ENCODE measurements around the gene NAA38.

Gene NAA38

DNA sequence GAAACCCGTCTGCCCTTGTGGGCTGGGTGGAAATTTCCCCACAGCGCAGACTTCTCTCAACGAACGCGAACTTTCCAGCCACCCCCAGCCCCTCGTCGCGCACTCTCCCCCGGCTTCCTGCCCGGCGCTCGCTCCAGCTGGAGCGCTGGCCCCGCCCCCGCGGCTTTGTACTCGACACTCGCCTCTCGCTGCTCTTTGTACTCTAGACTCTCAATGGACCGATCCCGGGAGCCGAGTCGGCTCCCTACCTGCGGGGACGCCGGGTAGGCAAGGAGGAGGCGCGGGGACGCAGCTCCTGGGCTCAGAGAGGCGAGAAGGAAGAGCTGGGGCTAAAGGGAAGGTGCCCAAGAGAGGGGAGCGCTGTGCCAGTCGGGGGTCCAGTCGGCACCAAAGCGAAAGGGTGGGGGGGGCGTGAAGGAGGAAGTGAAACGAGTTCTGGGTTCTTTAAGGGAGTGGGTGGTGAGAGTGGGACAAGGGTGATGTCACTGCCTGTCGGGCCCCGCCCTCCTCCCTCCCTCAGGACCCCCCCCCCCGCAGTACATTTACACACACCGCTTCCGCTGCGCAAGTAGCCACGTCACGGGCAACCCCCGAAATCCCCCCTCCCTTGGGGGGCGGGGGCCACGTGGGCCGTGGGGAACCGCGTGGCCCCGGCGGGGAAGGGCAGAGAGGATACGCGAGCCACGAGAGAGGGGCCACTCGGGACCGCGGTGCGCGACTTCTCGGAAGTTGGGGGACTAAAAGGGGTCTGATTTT, 13.6 kb downstream of the NAA38 start:
- TF ChIP-seq, protein P1, sequence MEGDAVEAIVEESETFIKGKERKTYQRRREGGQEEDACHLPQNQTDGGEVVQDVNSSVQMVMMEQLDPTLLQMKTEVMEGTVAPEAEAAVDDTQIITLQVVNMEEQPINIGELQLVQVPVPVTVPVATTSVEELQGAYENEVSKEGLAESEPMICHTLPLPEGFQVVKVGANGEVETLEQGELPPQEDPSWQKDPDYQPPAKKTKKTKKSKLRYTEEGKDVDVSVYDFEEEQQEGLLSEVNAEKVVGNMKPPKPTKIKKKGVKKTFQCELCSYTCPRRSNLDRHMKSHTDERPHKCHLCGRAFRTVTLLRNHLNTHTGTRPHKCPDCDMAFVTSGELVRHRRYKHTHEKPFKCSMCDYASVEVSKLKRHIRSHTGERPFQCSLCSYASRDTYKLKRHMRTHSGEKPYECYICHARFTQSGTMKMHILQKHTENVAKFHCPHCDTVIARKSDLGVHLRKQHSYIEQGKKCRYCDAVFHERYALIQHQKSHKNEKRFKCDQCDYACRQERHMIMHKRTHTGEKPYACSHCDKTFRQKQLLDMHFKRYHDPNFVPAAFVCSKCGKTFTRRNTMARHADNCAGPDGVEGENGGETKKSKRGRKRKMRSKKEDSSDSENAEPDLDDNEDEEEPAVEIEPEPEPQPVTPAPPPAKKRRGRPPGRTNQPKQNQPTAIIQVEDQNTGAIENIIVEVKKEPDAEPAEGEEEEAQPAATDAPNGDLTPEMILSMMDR (IDR thresholded peaks at IDR 0.05; ENCODE audit: low read depth, low read length, missing control alignments): no peak
- no peak for DNase-seq (ENCODE audit: extremely low read depth, low read depth)
- H3K4me3 ChIP-seq (replicated peaks; ENCODE audit: low read depth, low read length): peak overlapping the region; percentile 89

DNA sequence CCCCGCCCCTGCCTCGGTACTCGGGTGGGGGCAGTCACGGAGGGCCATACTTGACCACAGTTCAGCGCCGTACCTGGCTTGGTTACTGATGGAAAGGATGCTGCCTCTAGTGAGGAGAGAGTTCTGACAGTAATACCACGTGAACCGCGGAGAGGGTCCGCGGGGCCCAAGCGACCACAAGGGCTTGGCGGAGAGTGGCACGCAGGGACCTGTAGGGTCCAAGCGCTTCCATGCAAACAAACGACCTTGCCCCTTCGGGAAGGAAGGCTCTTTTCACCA, 14.2 kb downstream of the NAA38 start:
- no peak for DNase-seq (ENCODE audit: extremely low read depth, low read depth)

GRCh38 chr17:7842380-7843256, 14.7 kb downstream of the NAA38 start:
- DNase-seq (ENCODE audit: extremely low read depth, low read depth): no peak
- H3K4me3 ChIP-seq (replicated peaks; ENCODE audit: low read depth, low read length): peak overlapping the region; percentile 89
- TF ChIP-seq, protein P1 (IDR thresholded peaks at IDR 0.05; ENCODE audit: low read depth, low read length, missing control alignments): no peak

More for the DNA sequence above, 14.2 kb downstream of the NAA38 start:
- peak overlapping the region; percentile 89 for H3K4me3 ChIP-seq (replicated peaks; ENCODE audit: low read depth, low read length)
- TF ChIP-seq, protein P1 (IDR thresholded peaks at IDR 0.05; ENCODE audit: low read depth, low read length, missing control alignments): no peak

DNA sequence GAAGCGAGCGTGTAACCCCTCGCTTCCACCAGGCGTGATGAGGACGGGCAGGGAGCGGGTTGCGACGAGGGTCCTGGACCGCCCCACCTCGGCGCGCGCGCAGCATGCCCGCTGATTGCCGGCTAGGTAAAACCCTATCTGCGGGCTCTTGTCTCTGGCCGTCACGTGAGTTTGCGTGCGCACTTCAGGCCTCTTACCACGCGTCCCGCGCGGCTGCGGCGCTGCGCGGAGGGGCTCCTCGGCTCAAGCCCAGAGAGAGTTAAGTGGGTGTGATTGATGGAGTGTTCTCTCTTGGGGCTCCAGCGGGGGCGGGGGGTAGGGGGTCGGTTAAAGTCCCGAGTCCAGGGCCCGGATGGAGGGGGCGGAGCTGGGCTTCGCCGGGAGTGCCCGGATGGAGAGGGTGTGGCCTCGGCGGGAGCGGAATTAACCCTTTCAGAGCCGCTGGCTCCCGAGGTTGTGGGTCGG, 15.4 kb downstream of the NAA38 start:
- TF ChIP-seq, protein P1 (IDR thresholded peaks at IDR 0.05; ENCODE audit: low read depth, low read length, missing control alignments): no peak
- peak overlapping the region; percentile 89 for H3K4me3 ChIP-seq (replicated peaks; ENCODE audit: low read depth, low read length)
- DNase-seq (ENCODE audit: extremely low read depth, low read depth): no peak

GRCh38 chr17:7841396-7841914, 15.9 kb downstream of the NAA38 start:
- TF ChIP-seq, protein P1 (IDR thresholded peaks at IDR 0.05; ENCODE audit: low read depth, low read length, missing control alignments): no peak
- peak overlapping the region; percentile 89 for H3K4me3 ChIP-seq (replicated peaks; ENCODE audit: low read depth, low read length)
- no peak for DNase-seq (ENCODE audit: extremely low read depth, low read depth)

DNA sequence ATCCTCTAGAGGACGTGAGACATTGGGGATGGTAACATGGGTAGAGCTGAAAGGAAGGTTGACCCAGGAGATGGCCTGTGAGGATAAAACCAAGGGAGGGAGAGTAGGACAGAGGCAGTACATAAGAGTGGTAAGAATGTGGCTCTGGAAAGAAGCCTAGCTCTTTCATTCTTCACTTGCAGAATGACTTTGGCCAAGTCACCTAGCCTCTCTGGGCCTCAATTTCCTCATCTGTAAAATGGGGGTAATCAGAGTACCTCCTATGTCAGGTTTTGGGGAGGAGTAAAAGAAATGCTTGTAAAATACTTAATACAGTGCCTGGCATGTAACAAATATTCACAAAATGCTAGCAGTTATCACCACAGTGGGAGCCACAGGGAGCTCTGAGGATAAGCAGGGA, 16.5 kb downstream of the NAA38 start:
- no peak for DNase-seq (ENCODE audit: extremely low read depth, low read depth)
- TF ChIP-seq, protein P1 (IDR thresholded peaks at IDR 0.05; ENCODE audit: low read depth, low read length, missing control alignments): no peak
- peak overlapping the region; percentile 89 for H3K4me3 ChIP-seq (replicated peaks; ENCODE audit: low read depth, low read length)

Data from HFF-Myc (cell line).